ENCODE data around the gene PRKAG2. TPM values are rescaled to one million over a fixed set of nuclear protein-coding genes. Genes with fewer than 3 reads are reported as not detected.
A peak's percentile ranks its signal among the peaks of the same experiment; 100 is the strongest.

The PRKAG2 gene
- total RNA-seq, 1 donor from 2014 or later: 130 TPM

- intact Hi-C loops (cut with micrococcal nuclease): no loop called here
- no peak for TF ChIP-seq CTCF (IDR thresholded peaks at IDR 0.05; ENCODE audit: borderline replicate concordance)
- Histone ChIP-seq H3K36me3 (no peaks in the 10 kb centered on the region), H3K27me3 (ENCODE audit: low read depth) (no peaks in the 10 kb centered on the region), H3K4me3 (no peak overlapping the region), H3K9me3 (replicated peaks) (no peaks in the 10 kb centered on the region), H3K4me1 (peaks cover 92% of the 10 kb centered on the region), H3K27ac (replicated peaks) (no peak overlapping the region)
- no peak for DNase-seq
Measured at GRCh38 chr7:151509670-151510333, 367.1 kb downstream of the PRKAG2 start.

GRCh38 chr7:151508991-151509390 lies 367.9 kb downstream of the PRKAG2 start:
- no peak for TF ChIP-seq CTCF (IDR thresholded peaks at IDR 0.05; ENCODE audit: borderline replicate concordance)
- Histone ChIP-seq H3K27me3 (ENCODE audit: low read depth) (no peaks in the 10 kb centered on the region), H3K36me3 (no peaks in the 10 kb centered on the region), H3K4me3 (no peak overlapping the region), H3K9me3 (replicated peaks) (no peaks in the 10 kb centered on the region), H3K4me1 (peaks cover 100% of the 10 kb centered on the region), H3K27ac (replicated peaks) (no peak overlapping the region)
- no peak for DNase-seq
- intact Hi-C loops (cut with micrococcal nuclease): no loop called here

GRCh38 chr7:151507806-151508205 lies 369.1 kb downstream of the PRKAG2 start:
- Histone ChIP-seq H3K27me3 (ENCODE audit: low read depth) (no peaks in the 10 kb centered on the region), H3K4me3 (no peak overlapping the region), H3K9me3 (replicated peaks) (no peaks in the 10 kb centered on the region), H3K4me1 (peaks cover 100% of the 10 kb centered on the region), H3K36me3 (no peaks in the 10 kb centered on the region), H3K27ac (replicated peaks) (no peak overlapping the region)
- TF ChIP-seq CTCF (IDR thresholded peaks at IDR 0.05; ENCODE audit: borderline replicate concordance): no peak
- intact Hi-C loops (cut with micrococcal nuclease): no loop called here
- DNase-seq: no peak

DNA sequence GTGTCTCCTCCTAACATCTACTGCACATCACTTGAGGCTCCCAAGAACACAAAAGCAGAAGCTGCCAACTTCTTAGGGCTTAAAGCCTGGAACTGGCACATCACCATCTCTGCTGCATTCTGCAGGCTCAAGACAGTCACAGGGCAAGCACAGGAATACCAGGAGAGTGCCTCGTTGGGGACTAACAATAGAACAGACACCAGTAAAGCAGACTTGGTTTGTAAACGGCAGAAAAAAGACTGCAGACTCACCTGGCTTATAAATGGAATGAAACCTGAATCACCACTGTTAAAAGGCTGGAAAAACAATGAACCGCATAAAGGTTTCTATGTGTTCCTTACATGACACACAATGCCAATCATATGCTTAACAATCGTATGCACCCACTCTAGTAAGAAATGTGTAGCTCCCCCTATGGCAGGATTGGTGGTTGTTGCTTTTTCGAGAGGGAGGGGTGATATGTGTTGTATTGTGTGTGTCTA lies 370.0 kb downstream of the PRKAG2 start:
- intact Hi-C loops (cut with micrococcal nuclease): no loop called here
- peaks cover 97% of the 10 kb centered on the region for H3K4me1 ChIP-seq
- no peak for TF ChIP-seq CTCF (IDR thresholded peaks at IDR 0.05; ENCODE audit: borderline replicate concordance)
- no peak overlapping the region for H3K4me3 ChIP-seq
- no peaks in the 10 kb centered on the region for H3K36me3 ChIP-seq
- peak overlapping the region; percentile 52 for H3K27ac ChIP-seq (replicated peaks)
- no peaks in the 10 kb centered on the region for H3K9me3 ChIP-seq (replicated peaks)
- no peaks in the 10 kb centered on the region for H3K27me3 ChIP-seq (ENCODE audit: low read depth)
- no peak for DNase-seq

Other genes with a start within 250 kb of the PRKAG2 start
- not detected for gene GALNTL5, start 79.3 kb upstream of the PRKAG2 start, total RNA-seq
- 18.6 TPM for gene GALNT11, start 148.6 kb upstream of the PRKAG2 start, total RNA-seq